Right lobe of liver (tissue), 4 donors: ENCODE results near the gene HSCB.

Experiments
- CTCF ChIP-seq, 4 donors: fragments of 200-600 bp in 3 of 4; fragments of 450-650 bp in 1 of 4; IDR thresholded peaks; one replicate each; pipeline versions ENCODE4 v1.5.1 to v1.8.0; 2016 to 2022; ENCODE audit warnings: antibody characterized with exemption in 4 of 4, mild to moderate bottlenecking in 2 of 4
- POLR2A ChIP-seq: fragments of 450-650 bp; IDR thresholded peaks from one replicate; pipeline ENCODE4 v1.6.1; 2017; ENCODE audit warnings: antibody characterized with exemption, mild to moderate bottlenecking
- donor health status: DM: no; HTN: no; CAD: no.
- donor health status: DM: no; HTN: no; CAD: no.
- donor health status: DM: no; HTN: yes; CAD: no.

GRCh38 chr22:28771195-28771791 lies 29.5 kb downstream of the HSCB start:
- no peak for TF ChIP-seq CTCF (IDR thresholded peaks at IDR 0.05)
- TF ChIP-seq POLR2A, result no peak
